ENCODE measurements around the gene KCNQ1. TPM values are rescaled to one million over a fixed set of nuclear protein-coding genes. Genes with fewer than 3 reads are reported as not detected.

Gene KCNQ1
- total and polyA plus RNA-seq, 2 of the 13 experiments (the other 11 are each of a cell fraction or from before 2014, with no cell fraction given), result 0.02 to 0.08 TPM

DNA sequence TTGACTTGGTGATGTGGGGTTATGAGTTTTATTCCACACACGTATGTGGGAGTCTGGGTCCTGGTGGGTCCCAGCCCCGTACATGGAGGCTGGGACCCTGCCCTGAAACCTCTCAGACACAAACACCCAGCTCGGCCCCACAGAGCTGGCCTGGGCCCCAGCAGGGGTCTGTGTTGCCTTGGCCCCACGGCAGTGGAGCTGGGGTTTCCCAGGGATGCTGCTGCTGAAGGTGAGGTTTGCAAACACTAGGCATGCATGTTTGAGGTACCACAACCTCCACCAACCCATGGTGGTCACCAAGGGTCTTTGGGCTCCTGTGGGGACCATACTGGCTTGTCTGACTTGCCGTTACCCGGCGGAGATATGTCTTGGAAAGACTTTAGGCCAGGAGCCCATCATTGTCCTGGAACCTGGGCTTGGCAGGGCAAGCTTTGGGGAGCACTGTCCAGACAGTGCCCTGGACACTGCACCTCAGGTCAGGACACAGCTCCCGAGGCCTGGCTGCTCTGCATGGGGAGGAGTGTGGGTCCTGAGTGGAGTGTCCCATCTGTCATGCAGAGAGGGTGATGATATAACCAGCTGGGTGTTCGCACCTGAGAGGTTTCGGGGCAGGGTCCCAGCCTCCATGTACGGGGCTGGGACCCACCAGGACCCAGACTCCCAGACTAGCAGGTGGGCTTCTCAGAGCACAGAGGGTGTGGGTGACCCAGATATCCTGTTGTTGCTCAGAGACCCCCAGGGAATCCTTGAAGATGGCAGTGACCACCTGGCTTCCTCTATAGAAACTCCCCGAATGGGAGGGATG, 63.3 kb downstream of the KCNQ1 start:
- DNase-seq (ENCODE audit: low spot score) (no peak), FAIRE-seq (no peak), ATAC-seq (no peak)
- BruUV-seq (replicated peaks), result no TSS peak
- Histone ChIP-seq H3K79me2 (ENCODE audit: insufficient read depth, low read length) (no peaks in the 10 kb centered on the region), H3K4me2 (ENCODE audit: low read depth, low read length) (no peak overlapping the region), H3K36me3 (replicated peaks in 1 of 2; ENCODE audit: control insufficient read depth in 1 of 2, insufficient read depth in 2 of 2, low read length in 2 of 2) (no peaks in the 10 kb centered on the region), H3K27me3 (ENCODE audit: control insufficient read depth in 1 of 2, insufficient read depth in 2 of 2, low read length in 2 of 2) (peaks cover 8 to 66% of the 10 kb centered on the region in 2 experiments; a peak in 4 of 5 replicates), H4K20me1 (ENCODE audit: insufficient read depth, low read length) (0 out of 2 replicates have a peak, but pooled peaks cover 3% of the 10 kb centered on the region), H3K4me3 (replicated peaks in 1 of 3; ENCODE audit: insufficient read depth in 1 of 3, low read depth in 2 of 3, low read length in 3 of 3) (no peak overlapping the region), H3K4me1 (ENCODE audit: insufficient read depth, low read length) (no peaks in the 10 kb centered on the region), H2AFZ (ENCODE audit: low read length) (no peak overlapping the region), H3K9me3 (ENCODE audit: low read length) (no peaks in the 10 kb centered on the region), H3K27ac (ENCODE audit: extremely low read length, insufficient read depth, low read length) (no peak overlapping the region), H3K9ac (ENCODE audit: insufficient read depth, low read depth, low read length) (no peak overlapping the region)
- in situ Hi-C loops (cut with HindIII; ENCODE audit: extremely low pct_ligation_motif_present, low pct_unique_long_range_greater_than_20kb), result no loop called here
- ChIA-PET CTCF (ENCODE audit: low intra/inter-chr PET ratio, low total read pairs) (no interaction called here), POLR2A (no interaction called here)
- 0% methylated on average over 1 of the region's 12 CpGs for WGBS (ENCODE audit: low lambda C conversion rate)
- intact Hi-C loops (cut with micrococcal nuclease; ENCODE audit: unreplicated experiment), result no loop called here
- TF ChIP-seq, protein P1, sequence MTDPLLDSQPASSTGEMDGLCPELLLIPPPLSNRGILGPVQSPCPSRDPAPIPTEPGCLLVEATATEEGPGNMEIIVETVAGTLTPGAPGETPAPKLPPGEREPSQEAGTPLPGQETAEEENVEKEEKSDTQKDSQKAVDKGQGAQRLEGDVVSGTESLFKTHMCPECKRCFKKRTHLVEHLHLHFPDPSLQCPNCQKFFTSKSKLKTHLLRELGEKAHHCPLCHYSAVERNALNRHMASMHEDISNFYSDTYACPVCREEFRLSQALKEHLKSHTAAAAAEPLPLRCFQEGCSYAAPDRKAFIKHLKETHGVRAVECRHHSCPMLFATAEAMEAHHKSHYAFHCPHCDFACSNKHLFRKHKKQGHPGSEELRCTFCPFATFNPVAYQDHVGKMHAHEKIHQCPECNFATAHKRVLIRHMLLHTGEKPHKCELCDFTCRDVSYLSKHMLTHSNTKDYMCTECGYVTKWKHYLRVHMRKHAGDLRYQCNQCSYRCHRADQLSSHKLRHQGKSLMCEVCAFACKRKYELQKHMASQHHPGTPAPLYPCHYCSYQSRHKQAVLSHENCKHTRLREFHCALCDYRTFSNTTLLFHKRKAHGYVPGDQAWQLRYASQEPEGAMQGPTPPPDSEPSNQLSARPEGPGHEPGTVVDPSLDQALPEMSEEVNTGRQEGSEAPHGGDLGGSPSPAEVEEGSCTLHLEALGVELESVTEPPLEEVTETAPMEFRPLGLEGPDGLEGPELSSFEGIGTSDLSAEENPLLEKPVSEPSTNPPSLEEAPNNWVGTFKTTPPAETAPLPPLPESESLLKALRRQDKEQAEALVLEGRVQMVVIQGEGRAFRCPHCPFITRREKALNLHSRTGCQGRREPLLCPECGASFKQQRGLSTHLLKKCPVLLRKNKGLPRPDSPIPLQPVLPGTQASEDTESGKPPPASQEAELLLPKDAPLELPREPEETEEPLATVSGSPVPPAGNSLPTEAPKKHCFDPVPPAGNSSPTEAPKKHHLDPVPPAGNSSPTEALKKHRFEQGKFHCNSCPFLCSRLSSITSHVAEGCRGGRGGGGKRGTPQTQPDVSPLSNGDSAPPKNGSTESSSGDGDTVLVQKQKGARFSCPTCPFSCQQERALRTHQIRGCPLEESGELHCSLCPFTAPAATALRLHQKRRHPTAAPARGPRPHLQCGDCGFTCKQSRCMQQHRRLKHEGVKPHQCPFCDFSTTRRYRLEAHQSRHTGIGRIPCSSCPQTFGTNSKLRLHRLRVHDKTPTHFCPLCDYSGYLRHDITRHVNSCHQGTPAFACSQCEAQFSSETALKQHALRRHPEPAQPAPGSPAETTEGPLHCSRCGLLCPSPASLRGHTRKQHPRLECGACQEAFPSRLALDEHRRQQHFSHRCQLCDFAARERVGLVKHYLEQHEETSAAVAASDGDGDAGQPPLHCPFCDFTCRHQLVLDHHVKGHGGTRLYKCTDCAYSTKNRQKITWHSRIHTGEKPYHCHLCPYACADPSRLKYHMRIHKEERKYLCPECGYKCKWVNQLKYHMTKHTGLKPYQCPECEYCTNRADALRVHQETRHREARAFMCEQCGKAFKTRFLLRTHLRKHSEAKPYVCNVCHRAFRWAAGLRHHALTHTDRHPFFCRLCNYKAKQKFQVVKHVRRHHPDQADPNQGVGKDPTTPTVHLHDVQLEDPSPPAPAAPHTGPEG (CRISPR knock-in tag; IDR thresholded peaks at IDR 0.05), result no peak
- TF ChIP-seq TCF12 (IDR thresholded peaks at IDR 0.05) (no peak), TCF12 (CRISPR knock-in tag; IDR thresholded peaks at IDR 0.05) (no peak), MIER2 (CRISPR knock-in tag; IDR thresholded peaks at IDR 0.05) (no peak), MIER3 (CRISPR knock-in tag; IDR thresholded peaks at IDR 0.05; ENCODE audit: borderline replicate concordance) (no peak), ZNF225 (CRISPR knock-in tag; IDR thresholded peaks at IDR 0.05) (no peak), ISL2 (CRISPR knock-in tag; IDR thresholded peaks at IDR 0.05) (no peak), STAG1 (CRISPR knock-in tag; IDR thresholded peaks at IDR 0.05) (no peak)
- TF ChIP-seq, protein P2, sequence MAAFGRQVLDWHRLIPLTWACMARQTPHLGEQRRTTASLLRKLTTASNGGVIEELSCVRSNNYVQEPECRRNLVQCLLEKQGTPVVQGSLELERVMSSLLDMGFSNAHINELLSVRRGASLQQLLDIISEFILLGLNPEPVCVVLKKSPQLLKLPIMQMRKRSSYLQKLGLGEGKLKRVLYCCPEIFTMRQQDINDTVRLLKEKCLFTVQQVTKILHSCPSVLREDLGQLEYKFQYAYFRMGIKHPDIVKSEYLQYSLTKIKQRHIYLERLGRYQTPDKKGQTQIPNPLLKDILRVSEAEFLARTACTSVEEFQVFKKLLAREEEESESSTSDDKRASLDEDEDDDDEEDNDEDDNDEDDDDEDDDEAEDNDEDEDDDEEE (CRISPR knock-in tag; IDR thresholded peaks at IDR 0.05), result no peak
- TF ChIP-seq, protein P3, sequence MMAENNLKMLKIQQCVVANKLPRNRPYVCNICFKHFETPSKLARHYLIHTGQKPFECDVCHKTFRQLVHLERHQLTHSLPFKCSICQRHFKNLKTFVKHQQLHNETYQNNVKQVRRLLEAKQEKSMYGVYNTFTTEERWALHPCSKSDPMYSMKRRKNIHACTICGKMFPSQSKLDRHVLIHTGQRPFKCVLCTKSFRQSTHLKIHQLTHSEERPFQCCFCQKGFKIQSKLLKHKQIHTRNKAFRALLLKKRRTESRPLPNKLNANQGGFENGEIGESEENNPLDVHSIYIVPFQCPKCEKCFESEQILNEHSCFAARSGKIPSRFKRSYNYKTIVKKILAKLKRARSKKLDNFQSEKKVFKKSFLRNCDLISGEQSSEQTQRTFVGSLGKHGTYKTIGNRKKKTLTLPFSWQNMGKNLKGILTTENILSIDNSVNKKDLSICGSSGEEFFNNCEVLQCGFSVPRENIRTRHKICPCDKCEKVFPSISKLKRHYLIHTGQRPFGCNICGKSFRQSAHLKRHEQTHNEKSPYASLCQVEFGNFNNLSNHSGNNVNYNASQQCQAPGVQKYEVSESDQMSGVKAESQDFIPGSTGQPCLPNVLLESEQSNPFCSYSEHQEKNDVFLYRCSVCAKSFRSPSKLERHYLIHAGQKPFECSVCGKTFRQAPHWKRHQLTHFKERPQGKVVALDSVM (CRISPR knock-in tag; IDR thresholded peaks at IDR 0.05), result no peak
- TF ChIP-seq, protein P4, sequence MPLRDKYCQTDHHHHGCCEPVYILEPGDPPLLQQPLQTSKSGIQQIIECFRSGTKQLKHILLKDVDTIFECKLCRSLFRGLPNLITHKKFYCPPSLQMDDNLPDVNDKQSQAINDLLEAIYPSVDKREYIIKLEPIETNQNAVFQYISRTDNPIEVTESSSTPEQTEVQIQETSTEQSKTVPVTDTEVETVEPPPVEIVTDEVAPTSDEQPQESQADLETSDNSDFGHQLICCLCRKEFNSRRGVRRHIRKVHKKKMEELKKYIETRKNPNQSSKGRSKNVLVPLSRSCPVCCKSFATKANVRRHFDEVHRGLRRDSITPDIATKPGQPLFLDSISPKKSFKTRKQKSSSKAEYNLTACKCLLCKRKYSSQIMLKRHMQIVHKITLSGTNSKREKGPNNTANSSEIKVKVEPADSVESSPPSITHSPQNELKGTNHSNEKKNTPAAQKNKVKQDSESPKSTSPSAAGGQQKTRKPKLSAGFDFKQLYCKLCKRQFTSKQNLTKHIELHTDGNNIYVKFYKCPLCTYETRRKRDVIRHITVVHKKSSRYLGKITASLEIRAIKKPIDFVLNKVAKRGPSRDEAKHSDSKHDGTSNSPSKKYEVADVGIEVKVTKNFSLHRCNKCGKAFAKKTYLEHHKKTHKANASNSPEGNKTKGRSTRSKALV (CRISPR knock-in tag; IDR thresholded peaks at IDR 0.05), result no peak

All from HepG2 (cell line).